ENCODE data around the gene BIN1. TPM values are rescaled to one million over a fixed set of nuclear protein-coding genes. Genes with fewer than 3 reads are reported as not detected.

BIN1 gene
- total RNA-seq, 1 experiment from 2014 or later, result 58.6 TPM

- ATAC-seq, result no peak
- POLR2A ChIA-PET, result no interaction called here
- Histone ChIP-seq H3K9me3 (ENCODE audit: control insufficient read depth, insufficient read depth, low read depth, low read length) (no peaks in the 10 kb centered on the region), H3K4me1 (ENCODE audit: control insufficient read depth, insufficient read depth, low read length) (peaks cover 14% of the 10 kb centered on the region), H3K4me3 (ENCODE audit: low read depth in 2 of 2, low read length in 2 of 2) (no peak overlapping the region), H3K27me3 (ENCODE audit: control insufficient read depth, insufficient read depth, low read length) (no peaks in the 10 kb centered on the region), H3K36me3 (ENCODE audit: control insufficient read depth, insufficient read depth, low read length) (no peaks in the 10 kb centered on the region), H3K27ac (ENCODE audit: low read length) (no peak overlapping the region)
- CTCF ChIA-PET, result interaction anchor here (0.7 kb wide), 1 partner anchor 538 kb away, joined by 3 read pairs; no protein-coding TSS in a partner anchor
- in situ Hi-C loops (cut with HindIII; ENCODE audit: low pct_unique_long_range_greater_than_20kb, low sequenced_read_pairs) (no loop called here), intact Hi-C loops (cut with micrococcal nuclease; ENCODE audit: unreplicated experiment) (no loop called here)
- TF ChIP-seq CTCF (IDR thresholded peaks at IDR 0.05), result no peak
- no peak for TF ChIP-seq SIN3A (IDR thresholded peaks at IDR 0.05; ENCODE audit: borderline replicate concordance, insufficient read depth, low read depth, low read length)
- TF ChIP-seq TCF7L2 (IDR thresholded peaks at IDR 0.05; ENCODE audit: low read depth, low read length), result no peak
- no peak for TF ChIP-seq POLR2AphosphoS5 (IDR thresholded peaks at IDR 0.05; ENCODE audit: low read depth, low read length)
- TF ChIP-seq REST (IDR thresholded peaks at IDR 0.05; ENCODE audit: insufficient read depth in 1 of 2, low read depth in 2 of 2, low read length in 1 of 2), result no peak
- DNase-seq (ENCODE audit: low read depth, low spot score), result no peak
- no TSS peak for BruUV-seq (replicated peaks)
These were observed 8.2 kb downstream of the BIN1 start for GRCh38 chr2:127098711-127099110.

GRCh38 chr2:127097841-127098651, 8.9 kb downstream of the BIN1 start:
- intact Hi-C loops (cut with micrococcal nuclease; ENCODE audit: unreplicated experiment), result no loop called here
- in situ Hi-C loops (cut with HindIII; ENCODE audit: low pct_unique_long_range_greater_than_20kb, low sequenced_read_pairs), result no loop called here
- H3K27me3 ChIP-seq (ENCODE audit: control insufficient read depth, insufficient read depth, low read length), result no peaks in the 10 kb centered on the region
- no peak for DNase-seq (ENCODE audit: low read depth, low spot score)
- no peak overlapping the region for H3K27ac ChIP-seq (ENCODE audit: low read length)
- no peak overlapping the region for H3K4me3 ChIP-seq (ENCODE audit: low read depth in 2 of 2, low read length in 2 of 2)
- TF ChIP-seq SIN3A (IDR thresholded peaks at IDR 0.05; ENCODE audit: borderline replicate concordance, insufficient read depth, low read depth, low read length) (no peak), POLR2AphosphoS5 (IDR thresholded peaks at IDR 0.05; ENCODE audit: low read depth, low read length) (no peak), REST (IDR thresholded peaks at IDR 0.05; ENCODE audit: insufficient read depth in 1 of 2, low read depth in 2 of 2, low read length in 1 of 2) (no peak), CTCF (IDR thresholded peaks at IDR 0.05) (no peak), TCF7L2 (IDR thresholded peaks at IDR 0.05; ENCODE audit: low read depth, low read length) (no peak)
- no peaks in the 10 kb centered on the region for H3K36me3 ChIP-seq (ENCODE audit: control insufficient read depth, insufficient read depth, low read length)
- ChIA-PET CTCF (interaction anchor here (0.7 kb wide), 1 partner anchor 539 kb away, joined by 3 read pairs; no protein-coding TSS in a partner anchor), POLR2A (no interaction called here)
- BruUV-seq (replicated peaks), result no TSS peak
- ATAC-seq, result no peak
- no peaks in the 10 kb centered on the region for H3K9me3 ChIP-seq (ENCODE audit: control insufficient read depth, insufficient read depth, low read depth, low read length)
- H3K4me1 ChIP-seq (ENCODE audit: control insufficient read depth, insufficient read depth, low read length), result peaks cover 18% of the 10 kb centered on the region

Measured in Panc1 (cell line).